GM10248 (cell line): ENCODE data around the gene SELL.
"Not testable (repeated sequence)": the region's sequence is repeated elsewhere in the genome, so short reads cannot be mapped to it uniquely, and the experiment has no call there.

Experiments used
- CTCF ChIA-PET: fragments of 300-600 bp; sonication (Branson Sonifier 250); formaldehyde crosslinking; extraction: SDS; loops from one replicate; lab custom pipeline; 2021; ENCODE audit warnings: antibody characterized with exemption; lab: Yijun Ruan, JAX
- POLR2A ChIA-PET: fragments of 350-650 bp; sonication (Branson Sonifier 250); formaldehyde crosslinking; extraction: SDS; loops from one replicate; lab custom pipeline; 2020; ENCODE audit warnings: antibody characterized with exemption; lab: Yijun Ruan, JAX
- DNase-seq: peaks from one replicate; pipeline ENCODE4 v3.0.0; 2012; ENCODE audit errors: extremely low spot score
- TF ChIP-seq, protein P1 (sequence below): IDR thresholded peaks from 2 replicates; pipeline ENCODE4 v1.5.1; 2012; ENCODE audit warnings: mild to moderate bottlenecking, low read depth; ENCODE audit errors: extremely low read depth, missing control alignments, control extremely low read depth

SELL gene

DNA sequence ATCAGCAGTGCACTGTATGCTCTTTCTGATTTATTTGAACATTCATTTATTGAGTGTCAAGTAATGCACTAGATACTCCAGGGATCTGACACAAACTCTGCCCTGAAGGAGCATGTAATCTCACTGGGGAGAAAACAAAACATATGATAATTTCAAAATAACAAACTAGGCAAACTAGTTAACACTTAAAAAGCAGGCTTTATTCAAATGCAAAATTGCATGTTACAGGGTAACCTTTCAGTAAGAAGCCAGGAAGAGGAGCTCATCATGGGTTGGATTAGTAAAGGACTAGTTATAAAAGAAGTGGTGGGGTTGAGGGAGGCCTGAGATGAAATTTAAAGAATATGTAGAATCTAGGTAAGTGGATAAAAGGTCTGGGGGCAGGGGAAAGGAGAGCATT, 20.9 kb downstream of the SELL start:
- DNase-seq = no peak
- CTCF ChIA-PET = interaction anchor here (0.9 to 4.5 kb wide), 3 partner anchors 8 to 22 kb away, joined by 3 to 19 read pairs (median 6); no protein-coding TSS in a partner anchor
- TF ChIP-seq, protein P1, sequence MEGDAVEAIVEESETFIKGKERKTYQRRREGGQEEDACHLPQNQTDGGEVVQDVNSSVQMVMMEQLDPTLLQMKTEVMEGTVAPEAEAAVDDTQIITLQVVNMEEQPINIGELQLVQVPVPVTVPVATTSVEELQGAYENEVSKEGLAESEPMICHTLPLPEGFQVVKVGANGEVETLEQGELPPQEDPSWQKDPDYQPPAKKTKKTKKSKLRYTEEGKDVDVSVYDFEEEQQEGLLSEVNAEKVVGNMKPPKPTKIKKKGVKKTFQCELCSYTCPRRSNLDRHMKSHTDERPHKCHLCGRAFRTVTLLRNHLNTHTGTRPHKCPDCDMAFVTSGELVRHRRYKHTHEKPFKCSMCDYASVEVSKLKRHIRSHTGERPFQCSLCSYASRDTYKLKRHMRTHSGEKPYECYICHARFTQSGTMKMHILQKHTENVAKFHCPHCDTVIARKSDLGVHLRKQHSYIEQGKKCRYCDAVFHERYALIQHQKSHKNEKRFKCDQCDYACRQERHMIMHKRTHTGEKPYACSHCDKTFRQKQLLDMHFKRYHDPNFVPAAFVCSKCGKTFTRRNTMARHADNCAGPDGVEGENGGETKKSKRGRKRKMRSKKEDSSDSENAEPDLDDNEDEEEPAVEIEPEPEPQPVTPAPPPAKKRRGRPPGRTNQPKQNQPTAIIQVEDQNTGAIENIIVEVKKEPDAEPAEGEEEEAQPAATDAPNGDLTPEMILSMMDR = no peak
- POLR2A ChIA-PET = no interaction called here

DNA sequence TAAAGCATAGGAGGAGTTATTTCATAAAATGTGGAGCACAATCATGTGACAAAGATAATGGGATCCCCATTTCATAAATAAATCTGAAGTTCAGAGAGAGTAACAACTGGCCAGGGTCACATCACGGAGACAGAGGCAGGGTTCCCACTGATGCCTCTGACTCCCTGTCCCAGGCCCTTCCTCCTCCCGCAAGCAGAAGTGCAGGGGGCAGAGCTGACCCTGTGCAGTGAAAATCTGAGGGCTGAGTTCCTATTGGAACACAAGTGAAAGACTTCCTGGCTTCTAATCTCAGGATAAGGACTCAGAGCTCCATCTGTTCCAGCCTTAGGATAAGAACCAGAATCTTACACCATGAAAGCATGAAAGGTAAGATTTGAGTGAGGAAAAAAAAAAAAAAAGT, 22.0 kb downstream of the SELL start:
- POLR2A ChIA-PET = no interaction called here
- CTCF ChIA-PET = interaction anchor here (1.6 to 4.5 kb wide), 3 partner anchors 7 to 23 kb away, joined by 3 to 19 read pairs (median 6); no protein-coding TSS in a partner anchor
- DNase-seq = no peak
- TF ChIP-seq, protein P1 = no peak

DNA sequence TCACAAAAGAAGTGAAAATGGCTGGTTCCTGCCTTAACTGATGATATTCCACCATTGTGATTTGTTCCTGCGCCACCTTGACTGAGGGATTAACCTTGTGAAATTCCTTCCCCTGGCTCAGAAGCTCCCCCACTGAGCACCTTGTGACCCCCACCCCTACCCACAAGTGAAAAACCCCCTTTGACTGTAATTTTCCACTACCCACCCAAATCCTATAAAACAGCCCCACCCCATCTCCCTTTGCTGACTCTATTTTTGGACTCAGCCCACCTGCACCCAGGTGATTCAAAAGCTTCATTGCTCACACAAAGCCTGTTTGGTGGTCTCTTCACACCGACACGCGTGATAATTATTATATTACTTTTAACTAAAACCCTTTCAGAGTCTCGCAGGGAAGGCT, 23.0 kb downstream of the SELL start:
- CTCF ChIA-PET = interaction anchor here (1.6 kb wide), 1 partner anchor 10 kb away, joined by 3 read pairs; no protein-coding TSS in a partner anchor
- DNase-seq, POLR2A ChIA-PET: not testable (repeated sequence)

GRCh38 chr1:169683661-169684060, 27.8 kb downstream of the SELL start:
- DNase-seq = no peak
- TF ChIP-seq, protein P1 = no peak
- ChIA-PET CTCF (interaction anchor here (3.8 kb wide), 1 partner anchor 8 kb away, joined by 19 read pairs; no protein-coding TSS in a partner anchor), POLR2A (no interaction called here)

GRCh38 chr1:169683168-169683567, 28.3 kb downstream of the SELL start:
- CTCF ChIA-PET = interaction anchor here (1.2 to 3.8 kb wide), 4 partner anchors 8 to 29 kb away, joined by 3 to 19 read pairs (median 10); no protein-coding TSS in a partner anchor
- DNase-seq, POLR2A ChIA-PET: not testable (repeated sequence)

DNA sequence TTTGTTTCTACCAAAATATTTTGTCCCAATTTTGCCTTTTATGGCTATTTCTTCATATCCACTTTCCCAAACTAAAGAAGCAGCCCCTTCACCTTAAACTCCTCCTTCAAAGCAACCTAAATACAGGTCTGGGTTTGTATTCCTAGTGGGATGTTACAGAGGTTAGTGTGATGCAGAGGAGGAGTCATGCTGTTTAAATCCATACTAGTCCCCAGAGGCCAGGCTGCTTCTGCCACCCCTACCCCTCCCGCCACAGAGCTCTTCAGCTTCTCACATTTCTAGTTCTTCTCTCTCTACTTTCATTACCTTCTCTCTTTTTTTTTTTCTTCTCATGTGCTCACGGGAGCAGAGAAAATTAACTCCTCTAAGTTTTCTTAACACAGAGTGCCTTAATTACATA, 29.3 kb downstream of the SELL start:
- CTCF ChIA-PET = interaction anchor here (0.7 to 3.8 kb wide), 10 partner anchors 9 to 136 kb away, joined by 3 to 19 read pairs (median 4); no protein-coding TSS in a partner anchor
- POLR2A ChIA-PET = no interaction called here
- no peak for DNase-seq

GRCh38 chr1:169681140-169681539, 30.3 kb downstream of the SELL start:
- DNase-seq = no peak
- ChIA-PET POLR2A (no interaction called here), CTCF (interaction anchor here (1.0 to 3.8 kb wide), 9 partner anchors 10 to 79 kb away, joined by 3 to 19 read pairs (median 5); no protein-coding TSS in a partner anchor)
- TF ChIP-seq, protein P1 = no peak

More for the DNA sequence above, 29.3 kb downstream of the SELL start:
- TF ChIP-seq, protein P1 = no peak
